ENCODE data around the gene SNX14.
A peak's percentile ranks its signal among the peaks of the same experiment; 100 is the strongest.
"Not testable (repeated sequence)": the region's sequence is repeated elsewhere in the genome, so short reads cannot be mapped to it uniquely, and the experiment has no call there.

Gene SNX14
- total RNA-seq, result 14.8 to 59.6 (median 40.7) reads per million in 3 experiments

- DNase-seq, result peak; percentile 76
These were observed at the start of gene SNX14 for GRCh38 chr6:85593438-85594196. Gene SNX14, minus strand, starts transcription at chr6:85593858. Its CDS starts 140 bp downstream, at chr6:85593718.

- DNase-seq, result peak; percentile 99
These were observed 49.3 kb upstream of the SNX14 start, which contains the start of gene SYNCRIP for GRCh38 chr6:85642774-85643536. Gene SYNCRIP, minus strand, starts transcription at chr6:85642886. Its CDS starts 1,447 bp downstream, at chr6:85641439.

- DNase-seq, result peak; percentile 60
These were observed 48.5 kb upstream of the SNX14 start for GRCh38 chr6:85641897-85642773.

GRCh38 chr6:85641522-85641896, 47.9 kb upstream of the SNX14 start:
- DNase-seq, result no peak

GRCh38 chr6:85640821-85641220, 47.2 kb upstream of the SNX14 start:
- no peak for DNase-seq

- DNase-seq, result no peak
These were observed 43.9 kb upstream of the SNX14 start for GRCh38 chr6:85637579-85637978.

- DNase-seq, result no peak
These were observed 38.7 kb upstream of the SNX14 start for GRCh38 chr6:85632164-85632942.

GRCh38 chr6:85631117-85631516, 37.5 kb upstream of the SNX14 start:
- not testable (repeated sequence) for DNase-seq

- no peak for DNase-seq
These were observed 34.7 kb upstream of the SNX14 start for GRCh38 chr6:85628353-85628752.

- DNase-seq, result no peak
These were observed 26.6 kb upstream of the SNX14 start for GRCh38 chr6:85620308-85620707.

GRCh38 chr6:85614780-85615179, 21.1 kb upstream of the SNX14 start:
- DNase-seq, result no peak

- DNase-seq, result no peak
These were observed 19.2 kb upstream of the SNX14 start for GRCh38 chr6:85612690-85613474.

GRCh38 chr6:85610182-85610895, 16.7 kb upstream of the SNX14 start:
- no peak for DNase-seq

GRCh38 chr6:85602100-85602499, 8.4 kb upstream of the SNX14 start:
- DNase-seq, result no peak

GRCh38 chr6:85600713-85601313, 7.2 kb upstream of the SNX14 start:
- no peak for DNase-seq

- peak; percentile 40 for DNase-seq
These were observed 706 bp upstream of the SNX14 start for GRCh38 chr6:85594197-85594930.

GRCh38 chr6:85592033-85592432, 1.6 kb downstream of the SNX14 start:
- no peak for DNase-seq

GRCh38 chr6:85591207-85591606, 2.5 kb downstream of the SNX14 start:
- DNase-seq, result no peak

- DNase-seq, result no peak
These were observed 7.9 kb downstream of the SNX14 start for GRCh38 chr6:85585741-85586140.
